ENCODE measurements around the gene RPTOR.

Gene RPTOR

GRCh38 chr17:80991645-80992076 is 447.0 kb downstream of the RPTOR start, which contains the start of gene CHMP6:
TSS of gene CHMP6 (plus strand) at chr17:80991841. CDS start at chr17:80991919, 78 bp downstream.
- FAIRE-seq = no peak

GRCh38 chr17:80992077-80992947 is 447.7 kb downstream of the RPTOR start:
- no peak for FAIRE-seq

GRCh38 chr17:80992948-80993624 is 448.4 kb downstream of the RPTOR start:
- no peak for FAIRE-seq

GRCh38 chr17:80995131-80995530 is 450.5 kb downstream of the RPTOR start:
- FAIRE-seq = no peak

- no peak for FAIRE-seq
These were observed 452.0 kb downstream of the RPTOR start for GRCh38 chr17:80996422-80997305.

- FAIRE-seq = no peak
These were observed 452.9 kb downstream of the RPTOR start for GRCh38 chr17:80997424-80998117.

- no peak for FAIRE-seq
These were observed 453.6 kb downstream of the RPTOR start for GRCh38 chr17:80998118-80998747.

- no peak for FAIRE-seq
These were observed 454.3 kb downstream of the RPTOR start for GRCh38 chr17:80998748-80999535.

GRCh38 chr17:80999536-81000333 is 455.1 kb downstream of the RPTOR start:
- no peak for FAIRE-seq

GRCh38 chr17:81000334-81000630 is 455.6 kb downstream of the RPTOR start:
- no peak for FAIRE-seq

- no peak for FAIRE-seq
These were observed 456.2 kb downstream of the RPTOR start for GRCh38 chr17:81000631-81001357.

- FAIRE-seq = no peak
These were observed 457.4 kb downstream of the RPTOR start for GRCh38 chr17:81002013-81002384.

- no peak for FAIRE-seq
These were observed 458.0 kb downstream of the RPTOR start for GRCh38 chr17:81002409-81003361.

- FAIRE-seq = no peak
These were observed 459.3 kb downstream of the RPTOR start for GRCh38 chr17:81003711-81004475.

GRCh38 chr17:81006891-81007290 is 462.3 kb downstream of the RPTOR start:
- no peak for FAIRE-seq

GRCh38 chr17:81008140-81008539 is 463.5 kb downstream of the RPTOR start:
- FAIRE-seq = no peak

GRCh38 chr17:81009136-81009535 is 464.5 kb downstream of the RPTOR start:
- no peak for FAIRE-seq

GRCh38 chr17:81010935-81011334 is 466.3 kb downstream of the RPTOR start:
- FAIRE-seq = no peak

Data from endometrium (tissue), 2 donors.